Breast epithelium (tissue), 4 donors: ENCODE data around the gene NDUFB10. TPM values are rescaled to one million over a fixed set of nuclear protein-coding genes. Genes with fewer than 3 reads are reported as not detected.

Experiments
- DNase-seq, 2 donors: peaks; one replicate each; pipeline ENCODE4 v3.0.0-alpha.2; 2019; ENCODE audit warnings: low spot score in 2 of 2
- H3K27ac ChIP-seq, 2 donors: fragments of 200-600 bp; sonication (generic) in 1 of 2; one replicate each; pipeline ENCODE4 v1.5.1; 2016 to 2019; ENCODE audit warnings: mild to moderate bottlenecking in 1 of 2
- H3K27me3 ChIP-seq, 2 donors: fragments of 200-600 bp; sonication (generic) in 1 of 2; one replicate each; pipeline versions ENCODE4 v1.5.1 to v1.6.0; 2017 to 2019; ENCODE audit warnings: control low read depth in 1 of 2, mild to moderate bottlenecking in 1 of 2
- H3K36me3 ChIP-seq: fragments of 200-600 bp; one replicate; pipeline ENCODE4 v1.5.1; 2019
- H3K4me1 ChIP-seq, 2 donors: fragments of 200-600 bp; sonication (generic); one replicate each; pipeline ENCODE4 v1.5.1; 2016 to 2019; ENCODE audit warnings: control low read depth in 1 of 2
- H3K4me3 ChIP-seq, 3 donors: fragments of 200-600 bp; sonication (generic); 1 replicate in 2 of 3; 2 replicates in 1 of 3; pipeline ENCODE4 v1.5.1; 2016 to 2019; ENCODE audit warnings: mild to moderate bottlenecking in 3 of 3, moderate library complexity in 2 of 3
- H3K9me3 ChIP-seq, 2 donors: fragments of 200-600 bp; sonication (generic) in 1 of 2; one replicate each; pipeline ENCODE4 v1.5.1; 2016 to 2019; ENCODE audit warnings: control low read depth in 1 of 2
- CTCF ChIP-seq, 3 donors: fragments of 450-650 bp; IDR thresholded peaks; one replicate each; pipeline ENCODE4 v1.5.1; 2016 to 2017; ENCODE audit warnings: antibody characterized with exemption in 3 of 3, mild to moderate bottlenecking in 3 of 3, moderate library complexity in 3 of 3
- POLR2A ChIP-seq: fragments of 450-650 bp; IDR thresholded peaks from one replicate; pipeline ENCODE4 v1.6.1; 2016; ENCODE audit warnings: antibody characterized with exemption, mild to moderate bottlenecking, moderate library complexity
- POLR2AphosphoS5 ChIP-seq, 3 donors: sonication (generic); formaldehyde crosslinking; IDR thresholded peaks; one replicate each; pipeline ENCODE4 v1.6.1; 2017; ENCODE audit warnings: antibody characterized with exemption in 3 of 3
- intact Hi-C: fragments of 100-400 bp; cut with DNase I; formaldehyde crosslinking; loops from one replicate; pipeline ENCODE4 v1.15.1; 2023; ENCODE audit warnings: low total_unique reads
- total RNA-seq, 3 donors: library from RNA; depleted of rRNA; stranded (reverse); fragments of >200 nt; gene quantifications; one replicate each; pipeline ENCODE4 v1.1.0, GENCODE V29; 2016

The NDUFB10 gene
- total RNA-seq, 3 donors from 2014 or later = 114 to 233 (median 144) TPM

DNA sequence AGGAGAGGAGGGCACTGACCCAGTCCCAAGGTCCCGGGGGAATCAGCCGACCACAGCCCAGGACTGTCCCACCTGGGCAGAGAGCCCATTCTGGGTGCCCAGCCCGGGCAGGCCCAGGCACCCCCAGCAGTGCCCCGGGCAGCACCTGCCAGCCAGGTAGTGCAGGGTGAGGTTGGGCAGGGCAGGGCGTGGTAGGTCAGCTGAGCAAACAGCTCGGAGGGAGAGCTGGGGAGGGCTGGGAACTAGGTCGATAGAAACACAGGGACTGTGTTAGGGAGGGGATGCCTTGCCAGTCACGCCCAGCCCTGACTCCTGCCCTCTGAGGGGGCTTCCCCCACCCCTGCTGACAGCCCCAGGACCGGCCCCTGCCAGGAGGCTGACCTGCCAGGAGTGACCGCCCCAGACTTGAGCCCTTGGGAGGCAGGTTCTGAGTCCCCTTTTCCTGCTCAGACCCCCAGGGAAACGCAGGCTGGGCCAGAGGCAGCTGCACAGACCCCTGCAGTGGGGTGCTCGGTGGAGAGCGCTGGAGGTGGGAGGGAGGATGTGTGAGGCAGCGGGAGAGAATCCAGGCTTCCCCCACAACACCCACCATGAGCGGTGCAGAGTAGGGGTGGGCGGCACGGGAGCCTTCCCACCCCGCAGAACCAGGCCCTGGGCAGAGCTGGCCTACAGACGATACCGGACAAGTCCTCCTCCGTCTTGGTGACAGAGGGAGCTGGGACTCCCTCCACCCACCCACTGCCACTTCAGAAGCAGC, 45.8 kb upstream of the NDUFB10 start:
- Histone ChIP-seq H3K27ac (no peak overlapping the region), H3K4me3 (no peak overlapping the region)
- DNase-seq = no peak

GRCh38 chr16:1914084-1914608, 45.2 kb upstream of the NDUFB10 start:
- H3K27ac ChIP-seq = no peak overlapping the region
- H3K9me3 ChIP-seq = no peaks in the 10 kb centered on the region

More for the DNA sequence above, 45.8 kb upstream of the NDUFB10 start:
- intact Hi-C loops = no loop called here
- H3K4me1 ChIP-seq = no peaks in the 10 kb centered on the region
- H3K36me3 ChIP-seq = no peaks in the 10 kb centered on the region
- TF ChIP-seq POLR2A (no peak), CTCF (IDR thresholded peaks at IDR 0.05) (no peak), POLR2AphosphoS5 (IDR thresholded peaks at IDR 0.05) (no peak)
- H3K27me3 ChIP-seq = peaks cover 0 to 41% of the 10 kb centered on the region in 2 donors
- no peaks in the 10 kb centered on the region for H3K9me3 ChIP-seq

GRCh38 chr16:1914988-1915387, 44.4 kb upstream of the NDUFB10 start:
- H3K27me3 ChIP-seq = peaks cover 0 to 52% of the 10 kb centered on the region in 2 donors

More at GRCh38 chr16:1914084-1914608, 45.2 kb upstream of the NDUFB10 start:
- no peak for TF ChIP-seq POLR2AphosphoS5 (IDR thresholded peaks at IDR 0.05)
- no peak for TF ChIP-seq CTCF (IDR thresholded peaks at IDR 0.05)
- TF ChIP-seq POLR2A = no peak
- H3K4me1 ChIP-seq = no peaks in the 10 kb centered on the region
- no peaks in the 10 kb centered on the region for H3K36me3 ChIP-seq
- no peak overlapping the region for H3K4me3 ChIP-seq
- DNase-seq = no peak
- intact Hi-C loops = no loop called here
- H3K27me3 ChIP-seq = peaks cover 0 to 45% of the 10 kb centered on the region in 2 donors

GRCh38 chr16:1915732-1916639, 43.4 kb upstream of the NDUFB10 start:
- Histone ChIP-seq H3K4me1 (no peaks in the 10 kb centered on the region), H3K27ac (no peak overlapping the region), H3K27me3 (peaks cover 0 to 60% of the 10 kb centered on the region in 2 donors), H3K36me3 (no peaks in the 10 kb centered on the region), H3K9me3 (no peaks in the 10 kb centered on the region), H3K4me3 (no peak overlapping the region)
- DNase-seq = no peak
- intact Hi-C loops = no loop called here
- TF ChIP-seq POLR2A (no peak), CTCF (IDR thresholded peaks at IDR 0.05) (no peak), POLR2AphosphoS5 (IDR thresholded peaks at IDR 0.05) (no peak)

More at GRCh38 chr16:1914988-1915387, 44.4 kb upstream of the NDUFB10 start:
- TF ChIP-seq CTCF (IDR thresholded peaks at IDR 0.05) (no peak), POLR2A (no peak), POLR2AphosphoS5 (IDR thresholded peaks at IDR 0.05) (no peak)
- Histone ChIP-seq H3K27ac (no peak overlapping the region), H3K4me1 (no peaks in the 10 kb centered on the region), H3K36me3 (no peaks in the 10 kb centered on the region), H3K4me3 (no peak overlapping the region), H3K9me3 (no peaks in the 10 kb centered on the region)
- no peak for DNase-seq
- intact Hi-C loops = no loop called here
